ENCODE data around the gene ATG7.

Gene ATG7

DNA sequence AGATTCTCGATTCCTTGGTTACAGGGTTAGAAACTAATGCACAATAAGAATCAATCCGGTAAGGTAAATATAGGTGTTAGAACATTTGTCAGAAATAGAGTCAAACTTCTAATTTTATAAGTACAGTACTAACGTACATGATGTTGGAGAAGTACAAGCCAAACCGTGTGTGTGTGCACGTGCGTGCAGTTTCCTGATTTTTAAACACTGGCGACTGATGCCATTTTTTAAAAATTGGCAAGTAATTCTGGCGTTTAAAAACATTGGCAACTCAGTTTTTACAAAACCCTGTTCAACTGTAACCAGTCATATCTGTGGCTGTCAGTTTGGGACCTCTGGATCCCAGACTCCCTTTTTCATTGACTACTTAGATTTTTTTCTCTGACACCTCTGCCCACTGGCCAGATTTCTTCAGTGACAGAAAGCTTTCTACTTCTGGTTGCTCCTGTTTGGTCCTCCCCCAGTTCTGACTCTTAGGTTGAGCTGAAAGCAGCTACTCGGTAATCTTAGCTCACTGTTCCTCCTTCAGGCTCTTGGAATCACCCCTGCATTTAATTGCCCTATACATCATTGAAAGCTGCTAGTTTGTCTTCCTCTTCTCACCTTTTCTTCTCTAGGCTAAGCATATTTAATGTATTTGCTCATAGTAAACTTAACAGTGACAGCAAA lies 843 bp downstream of the ATG7 start:
- H3K36me3 ChIP-seq (replicated peaks), result no peaks in the 10 kb centered on the region
- peak overlapping the region; percentile 97 for H3K4me3 ChIP-seq (ENCODE audit: low read depth, low read length)
- H3K27ac ChIP-seq, result peak overlapping the region; percentile 87
- no peak for DNase-seq
- TF ChIP-seq, protein P1, sequence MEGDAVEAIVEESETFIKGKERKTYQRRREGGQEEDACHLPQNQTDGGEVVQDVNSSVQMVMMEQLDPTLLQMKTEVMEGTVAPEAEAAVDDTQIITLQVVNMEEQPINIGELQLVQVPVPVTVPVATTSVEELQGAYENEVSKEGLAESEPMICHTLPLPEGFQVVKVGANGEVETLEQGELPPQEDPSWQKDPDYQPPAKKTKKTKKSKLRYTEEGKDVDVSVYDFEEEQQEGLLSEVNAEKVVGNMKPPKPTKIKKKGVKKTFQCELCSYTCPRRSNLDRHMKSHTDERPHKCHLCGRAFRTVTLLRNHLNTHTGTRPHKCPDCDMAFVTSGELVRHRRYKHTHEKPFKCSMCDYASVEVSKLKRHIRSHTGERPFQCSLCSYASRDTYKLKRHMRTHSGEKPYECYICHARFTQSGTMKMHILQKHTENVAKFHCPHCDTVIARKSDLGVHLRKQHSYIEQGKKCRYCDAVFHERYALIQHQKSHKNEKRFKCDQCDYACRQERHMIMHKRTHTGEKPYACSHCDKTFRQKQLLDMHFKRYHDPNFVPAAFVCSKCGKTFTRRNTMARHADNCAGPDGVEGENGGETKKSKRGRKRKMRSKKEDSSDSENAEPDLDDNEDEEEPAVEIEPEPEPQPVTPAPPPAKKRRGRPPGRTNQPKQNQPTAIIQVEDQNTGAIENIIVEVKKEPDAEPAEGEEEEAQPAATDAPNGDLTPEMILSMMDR (IDR thresholded peaks at IDR 0.05; ENCODE audit: low read depth, low read length, missing control alignments), result no peak
- in situ Hi-C loops (cut with HindIII; ENCODE audit: low pct_ligation_motif_present, low sequenced_read_pairs), result no loop called here
- H3K27me3 ChIP-seq (replicated peaks), result no peaks in the 10 kb centered on the region

DNA sequence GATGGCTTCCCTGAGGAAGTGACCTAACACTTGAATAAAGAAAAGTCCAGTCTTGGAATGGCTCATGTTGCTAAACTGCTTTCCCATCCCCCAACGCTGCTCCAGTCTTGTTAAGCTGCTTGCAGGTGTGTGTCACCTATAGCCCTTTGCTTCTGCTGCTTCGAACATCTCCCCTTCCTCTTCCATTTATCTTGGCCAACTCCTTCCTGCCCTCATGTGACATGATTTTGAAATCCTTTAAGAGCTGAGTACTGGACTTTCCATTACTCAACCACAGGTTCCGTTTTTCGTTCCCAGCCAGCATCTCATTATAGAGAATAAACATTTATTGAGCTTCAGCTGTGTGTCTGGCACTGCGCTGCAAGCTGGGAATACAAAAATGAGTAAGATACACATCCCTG lies 1.7 kb downstream of the ATG7 start:
- DNase-seq, result no peak
- in situ Hi-C loops (cut with HindIII; ENCODE audit: low pct_ligation_motif_present, low sequenced_read_pairs), result no loop called here
- TF ChIP-seq, protein P1 (IDR thresholded peaks at IDR 0.05; ENCODE audit: low read depth, low read length, missing control alignments), result no peak
- no peak overlapping the region for H3K4me3 ChIP-seq (ENCODE audit: low read depth, low read length)
- H3K36me3 ChIP-seq (replicated peaks), result no peaks in the 10 kb centered on the region
- no peaks in the 10 kb centered on the region for H3K27me3 ChIP-seq (replicated peaks)
- H3K27ac ChIP-seq, result no peak overlapping the region

DNA sequence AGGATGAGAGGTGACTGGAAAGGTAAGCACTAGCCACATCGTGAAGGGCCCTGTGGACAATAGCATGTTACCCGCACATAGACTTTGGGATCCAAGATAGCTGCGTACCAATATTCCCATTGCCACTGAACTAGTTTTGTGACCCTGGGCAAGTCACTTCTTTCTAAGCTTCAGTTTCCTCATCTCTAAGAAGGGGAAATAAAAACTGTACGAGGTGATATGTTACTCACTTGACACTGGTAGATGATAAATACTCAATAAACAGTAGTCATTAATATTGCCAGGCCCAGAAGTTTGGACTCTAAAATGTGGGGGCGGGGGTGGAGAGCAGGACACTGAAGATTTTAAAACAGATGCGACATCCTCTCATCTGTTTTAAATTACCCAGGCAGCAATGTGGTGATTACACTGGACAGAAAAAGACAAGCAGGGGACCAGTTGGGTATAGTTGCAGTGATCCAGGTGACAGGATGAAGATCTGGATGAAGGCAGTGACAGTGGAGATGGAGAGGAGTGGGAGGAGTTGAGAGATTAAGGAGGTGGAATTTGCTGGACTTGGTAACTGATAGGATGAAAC lies 2.5 kb downstream of the ATG7 start:
- no peaks in the 10 kb centered on the region for H3K27me3 ChIP-seq (replicated peaks)
- no peaks in the 10 kb centered on the region for H3K36me3 ChIP-seq (replicated peaks)
- no peak overlapping the region for H3K4me3 ChIP-seq (ENCODE audit: low read depth, low read length)
- H3K27ac ChIP-seq, result no peak overlapping the region
- no peak for DNase-seq
- in situ Hi-C loops (cut with HindIII; ENCODE audit: low pct_ligation_motif_present, low sequenced_read_pairs), result no loop called here
- TF ChIP-seq, protein P1 (IDR thresholded peaks at IDR 0.05; ENCODE audit: low read depth, low read length, missing control alignments), result no peak

DNA sequence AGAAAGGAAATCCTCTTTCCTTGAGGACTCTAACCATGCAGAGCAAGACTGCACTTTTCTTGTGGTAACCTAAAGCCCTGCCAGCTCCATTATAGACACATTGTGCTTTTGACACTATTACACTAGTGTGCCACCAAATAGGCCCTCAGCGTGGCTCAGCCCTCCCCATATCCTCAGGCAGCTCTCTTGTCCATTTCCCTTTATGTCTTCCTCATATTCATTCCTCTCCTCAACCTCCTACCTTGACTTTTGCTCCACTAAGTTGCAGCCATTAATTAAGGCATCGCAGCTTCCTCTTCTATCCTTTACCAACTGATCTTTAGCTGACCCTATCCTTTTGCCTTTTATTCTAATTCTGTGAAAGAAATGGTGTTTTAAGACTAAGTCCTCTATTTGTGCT lies 3.7 kb downstream of the ATG7 start:
- H3K36me3 ChIP-seq (replicated peaks), result no peaks in the 10 kb centered on the region
- in situ Hi-C loops (cut with HindIII; ENCODE audit: low pct_ligation_motif_present, low sequenced_read_pairs), result no loop called here
- DNase-seq, result no peak
- H3K4me3 ChIP-seq (ENCODE audit: low read depth, low read length), result no peak overlapping the region
- TF ChIP-seq, protein P1 (IDR thresholded peaks at IDR 0.05; ENCODE audit: low read depth, low read length, missing control alignments), result no peak
- no peaks in the 10 kb centered on the region for H3K27me3 ChIP-seq (replicated peaks)
- no peak overlapping the region for H3K27ac ChIP-seq

DNA sequence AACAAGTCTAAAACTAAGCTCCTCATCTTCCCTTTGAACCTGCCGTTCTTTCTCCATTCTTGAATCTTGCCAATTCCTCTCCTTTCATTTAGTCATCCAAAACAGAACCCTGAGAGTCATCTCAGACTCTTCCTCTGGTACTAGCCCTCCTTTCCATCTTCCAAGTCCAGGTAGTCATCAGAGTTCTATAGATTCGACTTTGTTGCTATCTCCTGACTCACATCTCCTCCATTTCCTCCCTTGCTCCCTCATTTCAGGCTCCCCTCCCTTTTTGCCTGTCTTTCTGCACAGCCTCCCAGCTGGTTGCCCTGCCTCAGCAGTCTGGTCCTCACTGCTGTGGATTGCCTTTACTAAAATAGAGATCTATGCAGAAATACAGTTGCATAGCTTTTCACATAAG lies 4.7 kb downstream of the ATG7 start:
- no peaks in the 10 kb centered on the region for H3K36me3 ChIP-seq (replicated peaks)
- H3K27me3 ChIP-seq (replicated peaks), result no peaks in the 10 kb centered on the region
- in situ Hi-C loops (cut with HindIII; ENCODE audit: low pct_ligation_motif_present, low sequenced_read_pairs), result no loop called here
- H3K4me3 ChIP-seq (ENCODE audit: low read depth, low read length), result no peak overlapping the region
- H3K27ac ChIP-seq, result no peak overlapping the region
- no peak for DNase-seq
- TF ChIP-seq, protein P1 (IDR thresholded peaks at IDR 0.05; ENCODE audit: low read depth, low read length, missing control alignments), result no peak
